Panc1 (cell line): Measurements from ENCODE around the gene ELL2. TPM values are rescaled to one million over a fixed set of nuclear protein-coding genes. Genes with fewer than 3 reads are reported as not detected.
A peak's percentile ranks its signal among the peaks of the same experiment; 100 is the strongest.

Experiments used
- ATAC-seq: fragments of 200-7000 bp; cut with Tn5 transposase; 2 replicates; pipeline ENCODE4 v1.9.1; 2020; ENCODE audit warnings: mild to moderate bottlenecking, moderate library complexity
- BruUV-seq: library from RNA; stranded (reverse); fragments of 400-500 nt; replicated peaks from 2 replicates; lab custom pipeline; 2021; lab: Mats Ljungman, UMichigan
- CTCF ChIA-PET: fragments of 300-600 bp; sonication (Branson Sonifier 250); formaldehyde crosslinking; loops from one replicate; lab custom pipeline; 2022; ENCODE audit warnings: antibody characterized with exemption; lab: Charles Lee
- POLR2A ChIA-PET: fragments of 300-600 bp; sonication (Branson Sonifier 250); formaldehyde crosslinking; loops from one replicate; lab custom pipeline; 2022; ENCODE audit warnings: antibody characterized with exemption; lab: Charles Lee
- DNase-seq: peaks from one replicate; pipeline ENCODE4 v3.0.0-alpha.2; 2010; ENCODE audit warnings: low read depth, low spot score
- H3K27ac ChIP-seq: 2 replicates; pipeline ENCODE4 v1.5.1; 2011; ENCODE audit warnings: mild to moderate bottlenecking, low read length, inconsistent platforms
- H3K27me3 ChIP-seq: fragments of 200-500 bp; sonication (Bioruptor generic); 2 replicates; pipeline ENCODE4 v1.6.0; 2014; ENCODE audit warnings: low read length, inconsistent platforms; ENCODE audit not compliant: control insufficient read depth, insufficient read depth
- H3K36me3 ChIP-seq: fragments of 200-500 bp; sonication (Bioruptor generic); 2 replicates; pipeline ENCODE4 v1.5.1; 2014; ENCODE audit warnings: inconsistent platforms, mild to moderate bottlenecking, low read length, moderate library complexity; ENCODE audit not compliant: control insufficient read depth, insufficient read depth
- H3K4me1 ChIP-seq: 2 replicates; pipeline ENCODE4 v1.5.1; 2011; ENCODE audit warnings: inconsistent platforms, mild to moderate bottlenecking, low read length, moderate library complexity; ENCODE audit not compliant: control insufficient read depth, insufficient read depth
- H3K4me3 ChIP-seq, 2 experiments: 2 replicates each; pipeline ENCODE4 v1.5.1; 2011 to 2012; ENCODE audit warnings: low read depth in 2 of 2, low read length in 2 of 2, mild to moderate bottlenecking in 2 of 2, inconsistent platforms in 1 of 2, moderate library complexity in 1 of 2
- H3K9me3 ChIP-seq: fragments of 200-500 bp; sonication (Bioruptor generic); 2 replicates; pipeline ENCODE4 v1.5.1; 2014; ENCODE audit warnings: low read depth, mild to moderate bottlenecking, inconsistent platforms, low read length, moderate library complexity; ENCODE audit not compliant: control insufficient read depth, insufficient read depth
- CTCF ChIP-seq: fragments of 450-650 bp; IDR thresholded peaks from 2 replicates; pipeline ENCODE4 v1.5.1; 2017; ENCODE audit warnings: mild to moderate bottlenecking
- POLR2AphosphoS5 ChIP-seq: IDR thresholded peaks from 2 replicates; pipeline ENCODE4 v1.6.1; 2012; ENCODE audit warnings: mild to moderate bottlenecking, low read depth, low read length, moderate library complexity
- REST ChIP-seq, 2 experiments: IDR thresholded peaks; 2 replicates each; pipeline ENCODE4 v1.6.1; 2011 to 2012; ENCODE audit warnings: low read depth in 2 of 2, control low read depth in 1 of 2, low read length in 1 of 2, mild to moderate bottlenecking in 1 of 2, moderate library complexity in 1 of 2; ENCODE audit not compliant: insufficient read depth in 1 of 2
- SIN3A ChIP-seq: IDR thresholded peaks from 2 replicates; pipeline ENCODE4 v1.6.1; 2012; ENCODE audit warnings: low read depth, mild to moderate bottlenecking, low read length, moderate library complexity, borderline replicate concordance; ENCODE audit not compliant: insufficient read depth
- TCF7L2 ChIP-seq: IDR thresholded peaks from 2 replicates; pipeline ENCODE4 v1.6.1; 2011; ENCODE audit warnings: mild to moderate bottlenecking, low read depth, low read length, inconsistent platforms
- in situ Hi-C: cut with HindIII; loops from 2 replicates; pipeline ENCODE4 v1.10.0; 2016; ENCODE audit warnings: low sequenced_read_pairs, low pct_unique_long_range_greater_than_20kb
- intact Hi-C: fragments of 100-400 bp; cut with micrococcal nuclease; formaldehyde crosslinking; loops from one replicate; pipeline ENCODE4 v1.10.0; 2022; ENCODE audit not compliant: unreplicated experiment
- total RNA-seq: library from RNA; stranded (reverse); gene quantifications from one replicate; pipeline ENCODE4 v1.2.1, GENCODE V29; 2021; ENCODE audit not compliant: unreplicated experiment

The ELL2 gene
- total RNA-seq, 1 experiment from 2014 or later: 68.5 TPM

DNA sequence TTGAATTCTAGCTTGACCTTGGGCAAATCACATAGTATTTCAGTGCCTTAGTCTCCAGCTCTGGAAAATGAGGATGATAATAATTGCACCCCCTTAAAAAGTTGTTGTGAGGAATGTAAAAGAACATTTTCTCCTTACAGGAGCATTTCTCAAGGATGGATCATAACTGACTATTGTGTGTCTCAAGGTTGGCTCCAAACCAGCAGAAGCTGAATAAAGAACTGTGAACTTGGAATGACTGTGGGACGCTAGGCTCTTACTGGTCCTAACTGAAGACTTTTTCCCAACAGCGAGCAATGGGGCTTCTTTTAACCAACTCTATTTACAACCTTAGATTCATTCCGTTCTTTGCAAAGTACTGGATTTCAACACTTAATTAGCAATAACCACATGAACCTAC is 113.0 kb downstream of the ELL2 start:
- TF ChIP-seq SIN3A (no peak), TCF7L2 (no peak), CTCF (no peak), REST (IDR thresholded peaks at IDR 0.05; ENCODE audit: insufficient read depth in 1 of 2, low read depth in 2 of 2, low read length in 1 of 2) (no peak), POLR2AphosphoS5 (no peak)
- intact Hi-C loops: no loop called here
- no peaks in the 10 kb centered on the region for H3K9me3 ChIP-seq
- DNase-seq (no peak), ATAC-seq (no peak)
- no TSS peak for BruUV-seq
- no peaks in the 10 kb centered on the region; the same call in 1 of the 2 replicates for H3K27me3 ChIP-seq
- no peaks in the 10 kb centered on the region for H3K36me3 ChIP-seq
- H3K4me1 ChIP-seq: no peaks in the 10 kb centered on the region
- no peak overlapping the region for H3K27ac ChIP-seq
- in situ Hi-C loops: no loop called here
- POLR2A ChIA-PET: no interaction called here
- H3K4me3 ChIP-seq: no peak overlapping the region
- CTCF ChIA-PET: no interaction called here

DNA sequence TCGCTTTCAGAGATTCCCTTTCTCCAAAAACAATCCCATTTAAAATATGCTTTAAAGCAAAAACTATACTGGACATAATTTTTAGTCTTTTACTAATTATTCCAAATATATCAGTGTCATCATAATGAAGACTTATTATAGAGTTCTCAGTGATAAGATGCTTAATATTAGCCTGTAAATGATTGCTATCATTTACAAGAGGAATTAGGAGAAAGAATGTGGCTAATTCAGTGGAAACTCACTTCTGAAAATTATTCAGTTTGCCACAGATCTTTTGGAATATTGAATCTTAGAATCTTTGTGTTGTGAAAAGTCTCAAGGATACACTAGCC is 114.4 kb downstream of the ELL2 start:
- in situ Hi-C loops: no loop called here
- BruUV-seq: no TSS peak

More for the DNA sequence above, 114.4 kb downstream of the ELL2 start:
- POLR2A ChIA-PET: no interaction called here
- intact Hi-C loops: loop anchor here (1.0 kb wide), 2 partner anchors 66 to 203 kb away; no protein-coding TSS in a partner anchor
- H3K27me3 ChIP-seq: no peaks in the 10 kb centered on the region; the same call in 1 of the 2 replicates
- no peak for ATAC-seq
- CTCF ChIA-PET: interaction anchor here (1.1 to 2.0 kb wide), 2 partner anchors 66 to 182 kb away, joined by 3 to 11 read pairs; no protein-coding TSS in a partner anchor
- DNase-seq: no peak
- no peaks in the 10 kb centered on the region for H3K4me1 ChIP-seq
- H3K27ac ChIP-seq: no peak overlapping the region
- no peak for TF ChIP-seq REST (IDR thresholded peaks at IDR 0.05; ENCODE audit: insufficient read depth in 1 of 2, low read depth in 2 of 2, low read length in 1 of 2)
- TF ChIP-seq POLR2AphosphoS5: no peak
- no peak for TF ChIP-seq SIN3A
- TF ChIP-seq CTCF: peak; percentile 60
- TF ChIP-seq TCF7L2: no peak
- no peaks in the 10 kb centered on the region for H3K36me3 ChIP-seq
- no peaks in the 10 kb centered on the region for H3K9me3 ChIP-seq
- no peak overlapping the region for H3K4me3 ChIP-seq
